GM12878 (cell line): ENCODE data around the gene SLC66A3. TPM values are rescaled to one million over a fixed set of nuclear protein-coding genes. Genes with fewer than 3 reads are reported as not detected.

Experiments used
- ATAC-seq: fragments of 200-7000 bp; cut with Tn5 transposase; 3 replicates; pipeline ENCODE4 v1.9.1; 2020; ENCODE audit warnings: mild to moderate bottlenecking, moderate library complexity
- BruUV-seq: library from RNA; stranded (reverse); fragments of 400-500 nt; replicated peaks from 2 replicates; lab custom pipeline; 2021; lab: Mats Ljungman, UMichigan
- CTCF ChIA-PET: fragments of 300-600 bp; sonication (Branson Sonifier 250); formaldehyde crosslinking; extraction: SDS; loops from one replicate; lab custom pipeline; 2021; ENCODE audit warnings: inconsistent platforms; lab: Yijun Ruan, JAX
- POLR2A ChIA-PET: fragments of 350-600 bp; formaldehyde crosslinking; extraction: SDS; loops from one replicate; lab custom pipeline; 2021; ENCODE audit warnings: inconsistent platforms; lab: Charles Lee
- RAD21 ChIA-PET: fragments of 300-600 bp; sonication (Branson Sonifier 250); formaldehyde crosslinking; loops from one replicate; lab custom pipeline; 2023; ENCODE audit warnings: antibody characterized with exemption; ENCODE audit not compliant: unreplicated experiment; lab: Charles Lee
- SMC1A ChIA-PET: fragments of 300-600 bp; sonication (Branson Sonifier 250); formaldehyde crosslinking; loops from one replicate; lab custom pipeline; 2023; ENCODE audit not compliant: unreplicated experiment, uncharacterized antibody; lab: Charles Lee
- DNase-seq: peaks from one replicate; pipeline ENCODE4 v3.0.0-alpha.2; 2011; ENCODE audit warnings: low read depth, low spot score
- FAIRE-seq: peaks from 3 replicates; lab custom pipeline; 2011; peaks lifted over from hg19 to GRCh38; lab: Jason Lieb, UNC
- H2AFZ ChIP-seq: 2 replicates; pipeline ENCODE4 v1.6.0; 2011; ENCODE audit warnings: low read depth, low read length, control low read depth; ENCODE audit not compliant: control insufficient read depth
- H3K27ac ChIP-seq: 2 replicates; pipeline ENCODE4 v1.5.1; 2011; ENCODE audit warnings: control low read depth; ENCODE audit not compliant: control insufficient read depth, insufficient read depth
- H3K27me3 ChIP-seq, 2 experiments: replicated peaks in 1 of 2; 2 replicates each; pipeline versions ENCODE4 v1.6.0 to v1.6.1; 2011; ENCODE audit warnings: low read length in 1 of 2; ENCODE audit not compliant: control insufficient read depth in 2 of 2, insufficient read depth in 2 of 2
- H3K36me3 ChIP-seq, 2 experiments: 2 replicates each; pipeline ENCODE4 v1.5.1; 2011; ENCODE audit warnings: low read length in 1 of 2; ENCODE audit not compliant: control insufficient read depth in 2 of 2, insufficient read depth in 2 of 2
- H3K4me1 ChIP-seq: 2 replicates; pipeline ENCODE4 v1.6.1; 2011; ENCODE audit warnings: mild to moderate bottlenecking, low read length, moderate library complexity, mixed read lengths; ENCODE audit not compliant: control insufficient read depth, insufficient read depth
- H3K4me2 ChIP-seq: 2 replicates; pipeline ENCODE4 v1.6.0; 2011; ENCODE audit warnings: control low read depth; ENCODE audit not compliant: control insufficient read depth, insufficient read depth
- H3K4me3 ChIP-seq: fragments of 200-600 bp; sonication (generic); 2 replicates; pipeline ENCODE4 v1.5.1; 2016
- H3K79me2 ChIP-seq: 2 replicates; pipeline ENCODE4 v1.6.0; 2011; ENCODE audit warnings: low read length; ENCODE audit not compliant: control insufficient read depth, insufficient read depth
- H3K9ac ChIP-seq: 2 replicates; pipeline ENCODE4 v1.8.0; 2011; ENCODE audit warnings: low read length, control low read depth, mixed read lengths; ENCODE audit not compliant: control insufficient read depth, insufficient read depth
- H3K9me3 ChIP-seq: replicated peaks from 3 replicates; pipeline ENCODE4 v1.5.1; 2011; ENCODE audit warnings: mild to moderate bottlenecking, low read length; ENCODE audit not compliant: control insufficient read depth, insufficient read depth
- H4K20me1 ChIP-seq: 2 replicates; pipeline ENCODE4 v1.6.0; 2011; ENCODE audit not compliant: control insufficient read depth, insufficient read depth
- BHLHE40 ChIP-seq, 2 experiments: fragments of 450-650 bp in 1 of 2; IDR thresholded peaks; 2 replicates each; pipeline ENCODE4 v1.6.1; 2011 to 2017; ENCODE audit warnings: low read depth in 2 of 2, borderline replicate concordance in 1 of 2, improper control_type of control experiment in 1 of 2, low read length in 1 of 2, mild to moderate bottlenecking in 1 of 2
- CEBPB ChIP-seq, 2 experiments: fragments of 150-350 bp in 1 of 2; IDR thresholded peaks; 2 replicates each; pipeline ENCODE4 v1.6.1; 2012 to 2014; ENCODE audit warnings: low read depth in 2 of 2, low read length in 2 of 2, borderline replicate concordance in 1 of 2, inconsistent platforms in 1 of 2
- FOS ChIP-seq: IDR thresholded peaks from 3 replicates; pipeline ENCODE4 v1.6.1; 2011; ENCODE audit warnings: borderline replicate concordance; ENCODE audit not compliant: insufficient read length; ENCODE audit errors: extremely low read depth
- GABPA ChIP-seq: IDR thresholded peaks from 2 replicates; pipeline ENCODE4 v1.6.1; 2014; ENCODE audit warnings: antibody characterized with exemption, low read depth, mild to moderate bottlenecking, inconsistent platforms
- PAX8 ChIP-seq: fragments of 450-650 bp; IDR thresholded peaks from 2 replicates; pipeline ENCODE4 v1.6.1; 2017; ENCODE audit warnings: mild to moderate bottlenecking, moderate library complexity
- SMC3 ChIP-seq: IDR thresholded peaks from 2 replicates; pipeline ENCODE4 v1.6.1; 2011; ENCODE audit warnings: low read length, improper control_type of control experiment, borderline replicate concordance
- WGBS: methylation state at CpG from one replicate; pipeline ENCODE4 v1.1.6; 2016; ENCODE audit warnings: low lambda C conversion rate; ENCODE audit not compliant: insufficient replicate concordance, insufficient coverage; ENCODE audit errors: missing lambda C conversion rate; 5-methylcytosine and 5-hydroxymethylcytosine counted together
- in situ Hi-C: fragments of 300-500 bp; cut with MboI; formaldehyde crosslinking; loops from 9 replicates; pipeline ENCODE4 v1.14.3; 2018; ENCODE audit warnings: mixed read lengths
- intact Hi-C: fragments of 100-400 bp; cut with micrococcal nuclease; formaldehyde crosslinking; loops from one replicate; pipeline ENCODE4 v1.14.2; 2022; ENCODE audit not compliant: unreplicated experiment
- polyA plus RNA-seq, 11 experiments: library from polyadenylated mRNA; depleted of rRNA in 4 of 11; unstranded in 6 of 11; stranded (reverse) in 5 of 11; fragments of >200 nt; fragmentation: Nextera tagmentation in 4 of 11; fragmentation: Illumina TruSeq in 1 of 11; extraction: Ambion mirVana in 4 of 11; extraction: Trizol in 1 of 11; gene quantifications; 1 replicate in 1 of 11; 2 replicates in 10 of 11; pipeline versions ENCODE4 v1.2.1 to v1.2.3, GENCODE V29; 2011 to 2016; ENCODE audit warnings: inconsistent platforms in 2 of 11, missing spikeins in 2 of 11, low read depth in 1 of 11
- total RNA-seq, 4 experiments: library from RNA; depleted of rRNA in 3 of 4; stranded (reverse); fragments of >200 nt in 3 of 4; fragmentation: Illumina TruSeq in 1 of 4; extraction: Trizol in 1 of 4; gene quantifications; 2 replicates each; pipeline versions ENCODE4 v1.2.1 to v1.2.3, GENCODE V29; 2013 to 2021
- TF ChIP-seq, protein P1 (sequence below): fragments of 150-350 bp; IDR thresholded peaks from 2 replicates; pipeline ENCODE4 v1.6.1; 2016; ENCODE audit warnings: low read depth, low read length
- TF ChIP-seq, protein P2 (sequence below): fragments of 450-650 bp; IDR thresholded peaks from 2 replicates; pipeline ENCODE4 v1.6.1; 2017; ENCODE audit warnings: antibody characterized with exemption, mild to moderate bottlenecking, moderate library complexity

The SLC66A3 gene
- total and polyA plus RNA-seq, 10 of the 15 experiments (the other 5 are each of a cell fraction or from before 2014, with no cell fraction given) = 1.4 to 14.2 (median 6.4) TPM

GRCh38 chr2:11175293-11175795 lies 20.1 kb downstream of the SLC66A3 start:
- in situ Hi-C loops (no loop called here), intact Hi-C loops (no loop called here)
- ChIA-PET RAD21 (no interaction called here), POLR2A (no interaction called here), CTCF (interaction anchor here (1.0 to 1.5 kb wide), 2 partner anchors 31 to 236 kb away, joined by 3 read pairs; no protein-coding TSS in a partner anchor), SMC1A (no interaction called here)
- 67% methylated on average over 6 of the region's 6 CpGs for WGBS
- no peak for ATAC-seq
- no peak overlapping the region for H3K4me2 ChIP-seq
- DNase-seq = no peak
- H3K9me3 ChIP-seq = no peaks in the 10 kb centered on the region
- no TSS peak for BruUV-seq
- no peak overlapping the region for H3K4me3 ChIP-seq
- H3K4me1 ChIP-seq = no peaks in the 10 kb centered on the region
- no peak overlapping the region for H3K9ac ChIP-seq
- TF ChIP-seq PAX8 = no peak
- TF ChIP-seq FOS = no peak
- no peak for TF ChIP-seq BHLHE40 (IDR thresholded peaks at IDR 0.05; ENCODE audit: borderline replicate concordance in 1 of 2, low read depth in 2 of 2, low read length in 1 of 2)
- FAIRE-seq = no peak
- no peaks in the 10 kb centered on the region for H4K20me1 ChIP-seq
- H3K79me2 ChIP-seq = no peaks in the 10 kb centered on the region
- H2AFZ ChIP-seq = no peak overlapping the region
- H3K27me3 ChIP-seq = no peaks in the 10 kb centered on the region
- no peak overlapping the region for H3K27ac ChIP-seq
- no peaks in the 10 kb centered on the region for H3K36me3 ChIP-seq

- DNase-seq = no peak
- Histone ChIP-seq H3K36me3 (peaks cover 0 to 4% of the 10 kb centered on the region in 2 experiments; a peak in 1 of 4 replicates), H3K27me3 (no peaks in the 10 kb centered on the region), H4K20me1 (no peaks in the 10 kb centered on the region), H3K9ac (no peak overlapping the region), H2AFZ (no peak overlapping the region), H3K4me2 (no peak overlapping the region), H3K27ac (no peak overlapping the region), H3K79me2 (no peaks in the 10 kb centered on the region), H3K4me3 (no peak overlapping the region), H3K9me3 (no peaks in the 10 kb centered on the region), H3K4me1 (no peaks in the 10 kb centered on the region)
- ChIA-PET RAD21 (no interaction called here), POLR2A (no interaction called here), SMC1A (no interaction called here), CTCF (no interaction called here)
- FAIRE-seq = no peak
- intact Hi-C loops = no loop called here
- BruUV-seq = no TSS peak
- 77% methylated on average over 5 of the region's 5 CpGs for WGBS
- in situ Hi-C loops = no loop called here
- no peak for ATAC-seq
- TF ChIP-seq SMC3 (no peak), CEBPB (IDR thresholded peaks at IDR 0.05; ENCODE audit: borderline replicate concordance in 1 of 2, low read depth in 2 of 2, low read length in 2 of 2) (no peak), GABPA (no peak), PAX8 (no peak)
- TF ChIP-seq, protein P1, sequence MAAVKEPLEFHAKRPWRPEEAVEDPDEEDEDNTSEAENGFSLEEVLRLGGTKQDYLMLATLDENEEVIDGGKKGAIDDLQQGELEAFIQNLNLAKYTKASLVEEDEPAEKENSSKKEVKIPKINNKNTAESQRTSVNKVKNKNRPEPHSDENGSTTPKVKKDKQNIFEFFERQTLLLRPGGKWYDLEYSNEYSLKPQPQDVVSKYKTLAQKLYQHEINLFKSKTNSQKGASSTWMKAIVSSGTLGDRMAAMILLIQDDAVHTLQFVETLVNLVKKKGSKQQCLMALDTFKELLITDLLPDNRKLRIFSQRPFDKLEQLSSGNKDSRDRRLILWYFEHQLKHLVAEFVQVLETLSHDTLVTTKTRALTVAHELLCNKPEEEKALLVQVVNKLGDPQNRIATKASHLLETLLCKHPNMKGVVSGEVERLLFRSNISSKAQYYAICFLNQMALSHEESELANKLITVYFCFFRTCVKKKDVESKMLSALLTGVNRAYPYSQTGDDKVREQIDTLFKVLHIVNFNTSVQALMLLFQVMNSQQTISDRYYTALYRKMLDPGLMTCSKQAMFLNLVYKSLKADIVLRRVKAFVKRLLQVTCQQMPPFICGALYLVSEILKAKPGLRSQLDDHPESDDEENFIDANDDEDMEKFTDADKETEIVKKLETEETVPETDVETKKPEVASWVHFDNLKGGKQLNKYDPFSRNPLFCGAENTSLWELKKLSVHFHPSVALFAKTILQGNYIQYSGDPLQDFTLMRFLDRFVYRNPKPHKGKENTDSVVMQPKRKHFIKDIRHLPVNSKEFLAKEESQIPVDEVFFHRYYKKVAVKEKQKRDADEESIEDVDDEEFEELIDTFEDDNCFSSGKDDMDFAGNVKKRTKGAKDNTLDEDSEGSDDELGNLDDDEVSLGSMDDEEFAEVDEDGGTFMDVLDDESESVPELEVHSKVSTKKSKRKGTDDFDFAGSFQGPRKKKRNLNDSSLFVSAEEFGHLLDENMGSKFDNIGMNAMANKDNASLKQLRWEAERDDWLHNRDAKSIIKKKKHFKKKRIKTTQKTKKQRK = no peak
- TF ChIP-seq, protein P2, sequence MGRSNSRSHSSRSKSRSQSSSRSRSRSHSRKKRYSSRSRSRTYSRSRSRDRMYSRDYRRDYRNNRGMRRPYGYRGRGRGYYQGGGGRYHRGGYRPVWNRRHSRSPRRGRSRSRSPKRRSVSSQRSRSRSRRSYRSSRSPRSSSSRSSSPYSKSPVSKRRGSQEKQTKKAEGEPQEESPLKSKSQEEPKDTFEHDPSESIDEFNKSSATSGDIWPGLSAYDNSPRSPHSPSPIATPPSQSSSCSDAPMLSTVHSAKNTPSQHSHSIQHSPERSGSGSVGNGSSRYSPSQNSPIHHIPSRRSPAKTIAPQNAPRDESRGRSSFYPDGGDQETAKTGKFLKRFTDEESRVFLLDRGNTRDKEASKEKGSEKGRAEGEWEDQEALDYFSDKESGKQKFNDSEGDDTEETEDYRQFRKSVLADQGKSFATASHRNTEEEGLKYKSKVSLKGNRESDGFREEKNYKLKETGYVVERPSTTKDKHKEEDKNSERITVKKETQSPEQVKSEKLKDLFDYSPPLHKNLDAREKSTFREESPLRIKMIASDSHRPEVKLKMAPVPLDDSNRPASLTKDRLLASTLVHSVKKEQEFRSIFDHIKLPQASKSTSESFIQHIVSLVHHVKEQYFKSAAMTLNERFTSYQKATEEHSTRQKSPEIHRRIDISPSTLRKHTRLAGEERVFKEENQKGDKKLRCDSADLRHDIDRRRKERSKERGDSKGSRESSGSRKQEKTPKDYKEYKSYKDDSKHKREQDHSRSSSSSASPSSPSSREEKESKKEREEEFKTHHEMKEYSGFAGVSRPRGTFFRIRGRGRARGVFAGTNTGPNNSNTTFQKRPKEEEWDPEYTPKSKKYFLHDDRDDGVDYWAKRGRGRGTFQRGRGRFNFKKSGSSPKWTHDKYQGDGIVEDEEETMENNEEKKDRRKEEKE = no peak
These were observed 22.8 kb downstream of the SLC66A3 start for GRCh38 chr2:11177871-11178690.
